HCT116 (cell line): ENCODE data around the gene SMYD3.

Experiments
- CTCF ChIP-seq, 3 experiments: fragments of 200-600 bp in 1 of 3; sonication (generic) in 1 of 3; IDR thresholded peaks in 2 of 3; conservative IDR thresholded peaks in 1 of 3; 2 replicates each; pipeline ENCODE4 v1.5.1; 2012 to 2017; ENCODE audit warnings: low read depth in 2 of 3, low read length in 2 of 3, antibody characterized with exemption in 1 of 3, borderline replicate concordance in 1 of 3, control low read depth in 1 of 3, mild to moderate bottlenecking in 1 of 3, mixed read lengths in 1 of 3, mixed run types in 1 of 3, moderate library complexity in 1 of 3; ENCODE audit not compliant: insufficient read depth in 1 of 3
- POLR2A ChIP-seq: IDR thresholded peaks from 2 replicates; pipeline ENCODE4 v1.7.0; 2011; ENCODE audit warnings: borderline replicate concordance; ENCODE audit not compliant: insufficient read depth, insufficient read length; ENCODE audit errors: extremely low read depth
- TF ChIP-seq, protein P1 (sequence below): IDR thresholded peaks from 2 replicates; pipeline ENCODE4 v1.6.1; 2012

GRCh38 chr1:245987219-245987545, 519.9 kb downstream of the SMYD3 start:
- TF ChIP-seq, protein P1, sequence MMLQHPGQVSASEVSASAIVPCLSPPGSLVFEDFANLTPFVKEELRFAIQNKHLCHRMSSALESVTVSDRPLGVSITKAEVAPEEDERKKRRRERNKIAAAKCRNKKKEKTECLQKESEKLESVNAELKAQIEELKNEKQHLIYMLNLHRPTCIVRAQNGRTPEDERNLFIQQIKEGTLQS, result no peak
- TF ChIP-seq CTCF (IDR thresholded peaks at IDR 0.05 in 2 of 3, conservative IDR thresholded peaks at IDR 0.05 in 1 of 3; ENCODE audit: borderline replicate concordance in 1 of 3, insufficient read depth in 1 of 3, low read depth in 2 of 3, low read length in 2 of 3) (no peak), POLR2A (no peak)
